ENCODE results near the gene CDCA5.

- no peak for TF ChIP-seq CTCF (IDR thresholded peaks at IDR 0.05)
- TF ChIP-seq POLR2AphosphoS5 (IDR thresholded peaks at IDR 0.05; ENCODE audit: low read depth, low read length): no peak
- TF ChIP-seq EZH2phosphoT487 (IDR thresholded peaks at IDR 0.05; ENCODE audit: borderline replicate concordance, low read depth): no peak
- no peak for TF ChIP-seq REST (IDR thresholded peaks at IDR 0.05; ENCODE audit: low read depth, low read length)
- no peak for TF ChIP-seq YY1 (IDR thresholded peaks at IDR 0.05; ENCODE audit: low read depth)
- TF ChIP-seq CHD2 (IDR thresholded peaks at IDR 0.05; ENCODE audit: low read length, partially characterized antibody): no peak
- no peak for TF ChIP-seq RCOR1 (IDR thresholded peaks at IDR 0.05; ENCODE audit: low read length)
Observed at GRCh38 chr11:65059523-65059922, 24.3 kb downstream of the CDCA5 start.

All from SK-N-SH (cell line).